ENCODE results near the gene MED22.

The MED22 gene

GRCh38 chr9:133355881-133356357 lies 8.0 kb upstream of the MED22 start:
- DNase-seq (ENCODE audit: low read depth) = no peak

DNA sequence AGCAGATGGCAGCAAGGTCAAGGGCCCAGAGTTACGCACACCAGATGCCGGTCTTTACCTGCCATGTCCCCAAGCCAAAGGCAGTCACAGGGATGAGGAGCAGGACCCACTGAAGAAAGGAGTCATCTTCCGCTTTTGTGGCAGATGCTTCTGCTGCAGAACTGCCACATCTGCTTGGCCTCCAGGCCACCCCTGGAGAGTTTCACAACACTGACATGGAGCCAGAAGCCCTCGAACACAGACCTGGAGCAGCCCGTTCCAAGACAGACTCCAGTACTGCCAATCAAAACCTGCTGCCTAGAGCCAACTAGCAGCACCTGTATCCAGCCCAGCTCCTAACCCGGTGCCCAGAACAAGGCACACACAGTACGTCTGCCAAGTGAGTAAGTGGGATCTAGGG lies 6.8 kb upstream of the MED22 start:
- no peak overlapping the region for H3K4me3 ChIP-seq (ENCODE audit: low read depth, low read length)
- DNase-seq (ENCODE audit: low read depth) = no peak
- TF ChIP-seq, protein P1, sequence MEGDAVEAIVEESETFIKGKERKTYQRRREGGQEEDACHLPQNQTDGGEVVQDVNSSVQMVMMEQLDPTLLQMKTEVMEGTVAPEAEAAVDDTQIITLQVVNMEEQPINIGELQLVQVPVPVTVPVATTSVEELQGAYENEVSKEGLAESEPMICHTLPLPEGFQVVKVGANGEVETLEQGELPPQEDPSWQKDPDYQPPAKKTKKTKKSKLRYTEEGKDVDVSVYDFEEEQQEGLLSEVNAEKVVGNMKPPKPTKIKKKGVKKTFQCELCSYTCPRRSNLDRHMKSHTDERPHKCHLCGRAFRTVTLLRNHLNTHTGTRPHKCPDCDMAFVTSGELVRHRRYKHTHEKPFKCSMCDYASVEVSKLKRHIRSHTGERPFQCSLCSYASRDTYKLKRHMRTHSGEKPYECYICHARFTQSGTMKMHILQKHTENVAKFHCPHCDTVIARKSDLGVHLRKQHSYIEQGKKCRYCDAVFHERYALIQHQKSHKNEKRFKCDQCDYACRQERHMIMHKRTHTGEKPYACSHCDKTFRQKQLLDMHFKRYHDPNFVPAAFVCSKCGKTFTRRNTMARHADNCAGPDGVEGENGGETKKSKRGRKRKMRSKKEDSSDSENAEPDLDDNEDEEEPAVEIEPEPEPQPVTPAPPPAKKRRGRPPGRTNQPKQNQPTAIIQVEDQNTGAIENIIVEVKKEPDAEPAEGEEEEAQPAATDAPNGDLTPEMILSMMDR (IDR thresholded peaks at IDR 0.05; ENCODE audit: insufficient read depth, low read depth, low read length, missing control alignments) = no peak

More at GRCh38 chr9:133355881-133356357, 8.0 kb upstream of the MED22 start:
- TF ChIP-seq, protein P1 (IDR thresholded peaks at IDR 0.05; ENCODE audit: insufficient read depth, low read depth, low read length, missing control alignments) = no peak
- peak overlapping the region; percentile 76 for H3K4me3 ChIP-seq (ENCODE audit: low read depth, low read length)

DNA sequence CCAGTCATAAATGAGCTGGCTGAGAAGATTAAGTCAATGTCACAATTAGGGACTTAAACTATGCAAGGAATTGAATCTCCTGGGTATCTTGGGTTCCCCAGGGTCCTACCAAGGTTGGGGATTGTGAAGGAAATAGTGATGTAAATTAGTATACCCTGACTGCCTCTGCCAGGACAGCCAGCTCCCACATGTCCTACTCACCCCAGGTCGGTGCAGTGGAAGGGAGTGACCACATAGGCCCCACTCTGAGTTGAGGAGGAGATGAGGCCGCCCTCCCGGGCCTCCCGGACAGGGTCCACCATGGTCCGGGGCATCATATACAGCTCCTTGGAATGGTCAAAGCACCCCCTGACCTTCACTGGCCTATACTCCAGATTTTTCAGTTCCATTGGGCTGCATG lies 5.6 kb upstream of the MED22 start:
- H3K4me3 ChIP-seq (ENCODE audit: low read depth, low read length) = no peak overlapping the region
- no peak for DNase-seq (ENCODE audit: low read depth)
- TF ChIP-seq, protein P1 (IDR thresholded peaks at IDR 0.05; ENCODE audit: insufficient read depth, low read depth, low read length, missing control alignments) = no peak

GRCh38 chr9:133352635-133353340 lies 4.9 kb upstream of the MED22 start:
- H3K4me3 ChIP-seq (ENCODE audit: low read depth, low read length) = no peak overlapping the region
- TF ChIP-seq, protein P1 (IDR thresholded peaks at IDR 0.05; ENCODE audit: insufficient read depth, low read depth, low read length, missing control alignments) = no peak
- DNase-seq (ENCODE audit: low read depth) = peak; percentile 40

DNA sequence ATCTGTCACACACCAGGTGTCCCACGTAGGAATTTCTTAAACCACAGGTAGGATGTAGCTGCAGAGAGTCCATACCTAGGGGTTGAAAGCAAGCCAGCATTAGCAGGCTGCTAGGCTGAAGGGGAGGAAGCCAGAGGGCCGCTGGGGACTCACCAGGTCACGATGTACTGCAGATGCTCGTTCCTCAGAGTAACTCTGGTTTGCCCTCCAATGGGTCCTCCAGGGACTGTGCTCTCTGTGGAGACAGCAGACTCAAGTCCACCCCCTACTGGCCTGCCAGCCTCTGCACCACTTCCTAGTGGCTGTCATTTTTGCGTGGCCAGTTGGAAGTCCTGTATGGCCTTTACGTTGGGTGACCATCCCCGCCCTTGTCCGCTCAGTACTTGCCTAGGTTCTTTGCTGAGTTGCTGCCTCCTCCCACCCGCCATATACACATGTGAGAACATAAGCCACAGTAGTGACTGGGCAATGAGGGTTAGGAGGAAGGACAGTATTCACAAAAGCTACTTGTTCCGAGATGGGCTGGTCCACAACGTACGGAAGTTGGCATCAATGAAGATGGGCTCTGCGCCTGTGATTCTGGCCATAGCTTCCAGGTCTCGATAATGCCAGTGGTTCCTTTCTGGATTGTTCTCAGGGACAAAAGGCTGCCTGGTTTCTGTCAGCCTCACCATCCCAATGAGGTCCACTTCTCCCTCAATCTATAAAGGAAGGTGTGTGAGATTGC lies 4.1 kb upstream of the MED22 start:
- peak; percentile 83 for DNase-seq (ENCODE audit: low read depth)
- no peak overlapping the region for H3K4me3 ChIP-seq (ENCODE audit: low read depth, low read length)
- TF ChIP-seq, protein P1 (IDR thresholded peaks at IDR 0.05; ENCODE audit: insufficient read depth, low read depth, low read length, missing control alignments) = peak; percentile 69

DNA sequence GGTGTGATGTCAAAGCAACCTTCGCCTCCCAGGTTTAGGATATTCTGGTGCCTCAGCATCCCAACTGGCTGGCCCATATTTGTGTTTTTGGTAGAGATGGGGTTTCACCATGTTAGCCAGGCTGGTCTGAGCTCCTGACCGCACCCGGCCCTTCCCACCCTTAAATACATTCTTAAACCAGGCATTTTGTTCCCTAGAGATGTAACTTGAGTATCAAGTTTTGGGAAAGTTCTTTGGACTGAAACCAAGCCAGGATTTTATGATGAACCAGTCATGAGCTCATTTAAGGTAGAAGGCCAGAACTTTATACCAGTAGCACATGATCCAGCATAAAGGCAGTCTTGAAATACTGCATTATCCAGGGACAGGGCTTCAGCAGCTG lies 3.6 kb upstream of the MED22 start:
- H3K4me3 ChIP-seq (ENCODE audit: low read depth, low read length) = no peak overlapping the region
- DNase-seq (ENCODE audit: low read depth) = no peak
- TF ChIP-seq, protein P1 (IDR thresholded peaks at IDR 0.05; ENCODE audit: insufficient read depth, low read depth, low read length, missing control alignments) = no peak

All from GM12865 (cell line).